ENCODE data around the gene WWOX. TPM values are rescaled to one million over a fixed set of nuclear protein-coding genes. Genes with fewer than 3 reads are reported as not detected.

WWOX gene
- total RNA-seq, 1 experiment from 2014 or later: 79.9 TPM

GRCh38 chr16:78871241-78871640 lies 771.8 kb downstream of the WWOX start:
- ChIA-PET POLR2A (ENCODE audit: low non-redundant PET) (no interaction called here), CTCF (no interaction called here)
- TF ChIP-seq EZH2 (IDR thresholded peaks at IDR 0.05; ENCODE audit: borderline replicate concordance, low read depth, low read length, poor library complexity, severe bottlenecking): no peak
- TF ChIP-seq, protein P1, sequence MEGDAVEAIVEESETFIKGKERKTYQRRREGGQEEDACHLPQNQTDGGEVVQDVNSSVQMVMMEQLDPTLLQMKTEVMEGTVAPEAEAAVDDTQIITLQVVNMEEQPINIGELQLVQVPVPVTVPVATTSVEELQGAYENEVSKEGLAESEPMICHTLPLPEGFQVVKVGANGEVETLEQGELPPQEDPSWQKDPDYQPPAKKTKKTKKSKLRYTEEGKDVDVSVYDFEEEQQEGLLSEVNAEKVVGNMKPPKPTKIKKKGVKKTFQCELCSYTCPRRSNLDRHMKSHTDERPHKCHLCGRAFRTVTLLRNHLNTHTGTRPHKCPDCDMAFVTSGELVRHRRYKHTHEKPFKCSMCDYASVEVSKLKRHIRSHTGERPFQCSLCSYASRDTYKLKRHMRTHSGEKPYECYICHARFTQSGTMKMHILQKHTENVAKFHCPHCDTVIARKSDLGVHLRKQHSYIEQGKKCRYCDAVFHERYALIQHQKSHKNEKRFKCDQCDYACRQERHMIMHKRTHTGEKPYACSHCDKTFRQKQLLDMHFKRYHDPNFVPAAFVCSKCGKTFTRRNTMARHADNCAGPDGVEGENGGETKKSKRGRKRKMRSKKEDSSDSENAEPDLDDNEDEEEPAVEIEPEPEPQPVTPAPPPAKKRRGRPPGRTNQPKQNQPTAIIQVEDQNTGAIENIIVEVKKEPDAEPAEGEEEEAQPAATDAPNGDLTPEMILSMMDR (conservative IDR thresholded peaks at IDR 0.05; ENCODE audit: low read depth, low read length): no peak
- Histone ChIP-seq H3K27me3 (replicated peaks; ENCODE audit: insufficient read depth, low read depth, low read length, poor library complexity) (no peaks in the 10 kb centered on the region), H3K36me3 (ENCODE audit: insufficient read depth, low read length, poor library complexity, severe bottlenecking) (no peaks in the 10 kb centered on the region), H3K27ac (ENCODE audit: low read depth, low read length, poor library complexity, severe bottlenecking) (no peak overlapping the region), H3K4me1 (ENCODE audit: insufficient read depth, low read length, poor library complexity, severe bottlenecking) (no peaks in the 10 kb centered on the region), H3K9me3 (ENCODE audit: low read depth, low read length, poor library complexity, severe bottlenecking) (no peaks in the 10 kb centered on the region), H3K4me3 (ENCODE audit: low read depth, low read length, poor library complexity, severe bottlenecking) (no peak overlapping the region)
- no peak for DNase-seq (ENCODE audit: low spot score)
- BruUV-seq (replicated peaks): no TSS peak
- intact Hi-C loops (cut with micrococcal nuclease; ENCODE audit: unreplicated experiment): no loop called here

- DNase-seq (ENCODE audit: low spot score): no peak
- Histone ChIP-seq H3K27me3 (replicated peaks; ENCODE audit: insufficient read depth, low read depth, low read length, poor library complexity) (no peaks in the 10 kb centered on the region), H3K27ac (ENCODE audit: low read depth, low read length, poor library complexity, severe bottlenecking) (no peak overlapping the region), H3K4me1 (ENCODE audit: insufficient read depth, low read length, poor library complexity, severe bottlenecking) (no peaks in the 10 kb centered on the region), H3K9me3 (ENCODE audit: low read depth, low read length, poor library complexity, severe bottlenecking) (peaks cover under 1% of the 10 kb centered on the region), H3K36me3 (ENCODE audit: insufficient read depth, low read length, poor library complexity, severe bottlenecking) (no peaks in the 10 kb centered on the region), H3K4me3 (ENCODE audit: low read depth, low read length, poor library complexity, severe bottlenecking) (no peak overlapping the region)
- ChIA-PET POLR2A (ENCODE audit: low non-redundant PET) (no interaction called here), CTCF (no interaction called here)
- no peak for TF ChIP-seq EZH2 (IDR thresholded peaks at IDR 0.05; ENCODE audit: borderline replicate concordance, low read depth, low read length, poor library complexity, severe bottlenecking)
- TF ChIP-seq, protein P1 (conservative IDR thresholded peaks at IDR 0.05; ENCODE audit: low read depth, low read length): no peak
- no TSS peak for BruUV-seq (replicated peaks)
- intact Hi-C loops (cut with micrococcal nuclease; ENCODE audit: unreplicated experiment): no loop called here
Observed at GRCh38 chr16:78876671-78877070, 777.2 kb downstream of the WWOX start.

GRCh38 chr16:78877114-78877655 lies 777.7 kb downstream of the WWOX start:
- Histone ChIP-seq H3K9me3 (ENCODE audit: low read depth, low read length, poor library complexity, severe bottlenecking) (peaks cover 5% of the 10 kb centered on the region), H3K4me1 (ENCODE audit: insufficient read depth, low read length, poor library complexity, severe bottlenecking) (no peaks in the 10 kb centered on the region), H3K27ac (ENCODE audit: low read depth, low read length, poor library complexity, severe bottlenecking) (no peak overlapping the region), H3K4me3 (ENCODE audit: low read depth, low read length, poor library complexity, severe bottlenecking) (no peak overlapping the region), H3K36me3 (ENCODE audit: insufficient read depth, low read length, poor library complexity, severe bottlenecking) (no peaks in the 10 kb centered on the region), H3K27me3 (replicated peaks; ENCODE audit: insufficient read depth, low read depth, low read length, poor library complexity) (no peaks in the 10 kb centered on the region)
- DNase-seq (ENCODE audit: low spot score): no peak
- ChIA-PET POLR2A (ENCODE audit: low non-redundant PET) (no interaction called here), CTCF (no interaction called here)
- intact Hi-C loops (cut with micrococcal nuclease; ENCODE audit: unreplicated experiment): no loop called here
- no peak for TF ChIP-seq EZH2 (IDR thresholded peaks at IDR 0.05; ENCODE audit: borderline replicate concordance, low read depth, low read length, poor library complexity, severe bottlenecking)
- TF ChIP-seq, protein P1 (conservative IDR thresholded peaks at IDR 0.05; ENCODE audit: low read depth, low read length): no peak
- BruUV-seq (replicated peaks): no TSS peak

Measured in A673 (cell line).